PC-3 (cell line): ENCODE data around the gene GSTCD. TPM values are rescaled to one million over a fixed set of nuclear protein-coding genes. Genes with fewer than 3 reads are reported as not detected.

Experiments used
- ATAC-seq: fragments of 200-7000 bp; cut with Tn5 transposase; 2 replicates; pipeline ENCODE4 v1.9.1; 2020; ENCODE audit warnings: mild to moderate bottlenecking, moderate library complexity
- BruUV-seq: library from RNA; stranded (reverse); fragments of 400-500 nt; replicated peaks from 2 replicates; lab custom pipeline; 2021; lab: Mats Ljungman, UMichigan
- CTCF ChIA-PET: fragments of 300-600 bp; sonication (Branson Sonifier 250); formaldehyde crosslinking; loops from one replicate; lab custom pipeline; 2022; ENCODE audit warnings: antibody characterized with exemption; lab: Charles Lee
- POLR2A ChIA-PET: fragments of 300-600 bp; sonication (Branson Sonifier 250); formaldehyde crosslinking; loops from one replicate; lab custom pipeline; 2022; ENCODE audit warnings: antibody characterized with exemption; ENCODE audit not compliant: unreplicated experiment; lab: Charles Lee
- DNase-seq: peaks from one replicate; pipeline ENCODE4 v3.0.0-alpha.2; 2015
- H2AFZ ChIP-seq: fragments of 300-600 bp; sonication (generic); 2 replicates; pipeline ENCODE4 v1.6.0; 2016; ENCODE audit warnings: antibody characterized with exemption, low read length
- H3F3A ChIP-seq: fragments of 300-600 bp; sonication (generic); one replicate; pipeline ENCODE4 v1.6.0; 2017; ENCODE audit warnings: antibody characterized with exemption, low read length, control low read depth, mild to moderate bottlenecking; ENCODE audit not compliant: unreplicated experiment
- H3K27ac ChIP-seq: fragments of 300-600 bp; sonication (generic); 2 replicates; pipeline ENCODE4 v1.5.1; 2016; ENCODE audit warnings: mild to moderate bottlenecking, low read length
- H3K27me3 ChIP-seq: fragments of 300-600 bp; sonication (generic); 2 replicates; pipeline ENCODE4 v1.6.1; 2016; ENCODE audit warnings: low read length, mixed read lengths
- H3K36me3 ChIP-seq: fragments of 300-600 bp; sonication (generic); 2 replicates; pipeline ENCODE4 v1.6.1; 2016; ENCODE audit warnings: low read depth, mixed run types, low read length, mixed read lengths
- H3K4me1 ChIP-seq: fragments of 300-600 bp; sonication (generic); 2 replicates; pipeline ENCODE4 v1.5.1; 2016; ENCODE audit warnings: low read length; ENCODE audit not compliant: insufficient read depth
- H3K4me2 ChIP-seq: fragments of 300-600 bp; sonication (generic); 2 replicates; pipeline ENCODE4 v1.6.0; 2016; ENCODE audit warnings: low read length
- H3K4me3 ChIP-seq: fragments of 300-600 bp; sonication (generic); 2 replicates; pipeline ENCODE4 v1.5.1; 2016; ENCODE audit warnings: mild to moderate bottlenecking, low read length, mixed read lengths
- H3K79me2 ChIP-seq: fragments of 300-600 bp; sonication (generic); 2 replicates; pipeline ENCODE4 v1.6.1; 2017; ENCODE audit warnings: low read length, mixed read lengths
- H3K9ac ChIP-seq: fragments of 300-600 bp; sonication (generic); 2 replicates; pipeline ENCODE4 v1.6.0; 2016; ENCODE audit warnings: mild to moderate bottlenecking, low read length
- H3K9me2 ChIP-seq: fragments of 300-600 bp; sonication (generic); replicated peaks from 2 replicates; pipeline ENCODE4 v1.6.1; 2016; ENCODE audit warnings: mixed run types, low read length, mixed read lengths
- H3K9me3 ChIP-seq: fragments of 300-600 bp; sonication (generic); 2 replicates; pipeline ENCODE4 v1.6.1; 2016; ENCODE audit warnings: low read length, mixed read lengths
- H4K20me1 ChIP-seq: fragments of 300-600 bp; sonication (generic); 2 replicates; pipeline ENCODE4 v1.6.1; 2016; ENCODE audit warnings: low read length, mixed read lengths
- EZH2 ChIP-seq: fragments of 300-600 bp; sonication (generic); IDR thresholded peaks from one replicate; pipeline ENCODE4 v1.6.1; 2017; ENCODE audit warnings: antibody characterized with exemption, mild to moderate bottlenecking, low read length; ENCODE audit not compliant: unreplicated experiment
- EZH2phosphoT487 ChIP-seq: fragments of 300-600 bp; sonication (generic); IDR thresholded peaks from 2 replicates; pipeline ENCODE4 v1.6.1; 2018; ENCODE audit warnings: mild to moderate bottlenecking, antibody characterized with exemption, low read length, borderline replicate concordance
- intact Hi-C: fragments of 100-400 bp; cut with micrococcal nuclease; formaldehyde crosslinking; loops from 2 replicates; pipeline ENCODE4 v1.9.0; 2023
- total RNA-seq: library from RNA; depleted of rRNA; stranded (reverse); fragments of >200 nt; gene quantifications from 2 replicates; pipeline ENCODE4 v1.2.3, GENCODE V29; 2014
- TF ChIP-seq, protein P1 (sequence below): fragments of 300-600 bp; sonication (generic); conservative IDR thresholded peaks from 2 replicates; pipeline ENCODE4 v1.5.1; 2017; ENCODE audit warnings: antibody characterized with exemption, low read depth, mild to moderate bottlenecking, low read length

The GSTCD gene
- total RNA-seq, 1 experiment from 2014 or later: 12.1 TPM

DNA sequence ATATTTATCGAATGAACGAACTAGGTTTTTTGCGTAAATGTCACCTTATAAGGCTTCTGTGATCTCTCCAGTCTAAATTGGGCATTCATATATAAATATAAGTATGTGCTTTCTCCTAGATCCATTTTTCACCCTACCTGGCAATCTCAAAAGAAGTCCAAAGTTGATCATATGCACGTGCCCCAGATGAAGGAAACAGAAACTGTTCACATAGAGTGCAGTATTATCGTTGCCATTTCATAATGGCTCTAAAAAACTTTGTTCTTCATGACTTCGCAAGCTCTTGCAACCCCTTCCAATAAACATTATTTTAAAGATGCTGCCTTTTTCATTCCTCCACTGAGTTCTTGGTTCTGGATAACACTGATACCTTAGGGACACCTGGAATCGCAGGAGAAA is 803 bp upstream of the GSTCD start:
- intact Hi-C loops: loop anchor here (2.0 kb wide), 1 partner anchor 75 kb away; no protein-coding TSS in a partner anchor
- H3K9ac ChIP-seq: peak overlapping the region; percentile 95
- POLR2A ChIA-PET: interaction anchor here (0.6 kb wide), 1 partner anchor 90 kb away, joined by 3 read pairs; no protein-coding TSS in a partner anchor

DNA sequence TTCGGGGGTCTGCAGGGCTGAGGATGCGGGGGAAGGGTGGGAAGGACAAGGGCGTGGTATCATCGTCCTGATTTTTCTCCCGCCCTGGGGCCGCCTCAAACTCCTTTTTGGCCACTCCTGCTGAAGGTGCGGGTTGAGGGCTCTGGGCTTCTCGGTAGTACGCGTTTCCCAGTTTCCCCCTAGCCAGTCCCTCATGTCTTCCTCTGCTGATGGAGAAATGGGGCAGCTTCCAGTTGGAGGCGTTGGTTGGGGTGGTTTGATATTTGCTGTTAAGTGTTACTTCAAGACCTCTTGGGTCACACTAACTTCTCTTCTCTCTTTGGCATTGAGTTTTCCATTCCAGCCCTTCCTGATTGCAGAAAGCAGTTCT is 482 bp downstream of the GSTCD start:
- DNase-seq (peak; percentile 8), ATAC-seq (peak; percentile 35)
- Histone ChIP-seq H3K9me2 (no peaks in the 10 kb centered on the region), H3K4me3 (peak overlapping the region; percentile 86), H3F3A (no peaks in the 10 kb centered on the region), H3K9me3 (no peaks in the 10 kb centered on the region), H4K20me1 (no peaks in the 10 kb centered on the region), H3K4me2 (peak overlapping the region; percentile 99), H3K36me3 (no peaks in the 10 kb centered on the region), H3K9ac (peak overlapping the region; percentile 95), H3K4me1 (peaks cover 41% of the 10 kb centered on the region), H3K79me2 (peaks cover 77% of the 10 kb centered on the region), H3K27me3 (no peaks in the 10 kb centered on the region), H2AFZ (peak overlapping the region; percentile 96), H3K27ac (peak overlapping the region; percentile 79)
- intact Hi-C loops: loop anchor here (2.0 kb wide), 1 partner anchor 76 kb away; no protein-coding TSS in a partner anchor
- TF ChIP-seq EZH2phosphoT487 (no peak), EZH2 (no peak)
- TF ChIP-seq, protein P1, sequence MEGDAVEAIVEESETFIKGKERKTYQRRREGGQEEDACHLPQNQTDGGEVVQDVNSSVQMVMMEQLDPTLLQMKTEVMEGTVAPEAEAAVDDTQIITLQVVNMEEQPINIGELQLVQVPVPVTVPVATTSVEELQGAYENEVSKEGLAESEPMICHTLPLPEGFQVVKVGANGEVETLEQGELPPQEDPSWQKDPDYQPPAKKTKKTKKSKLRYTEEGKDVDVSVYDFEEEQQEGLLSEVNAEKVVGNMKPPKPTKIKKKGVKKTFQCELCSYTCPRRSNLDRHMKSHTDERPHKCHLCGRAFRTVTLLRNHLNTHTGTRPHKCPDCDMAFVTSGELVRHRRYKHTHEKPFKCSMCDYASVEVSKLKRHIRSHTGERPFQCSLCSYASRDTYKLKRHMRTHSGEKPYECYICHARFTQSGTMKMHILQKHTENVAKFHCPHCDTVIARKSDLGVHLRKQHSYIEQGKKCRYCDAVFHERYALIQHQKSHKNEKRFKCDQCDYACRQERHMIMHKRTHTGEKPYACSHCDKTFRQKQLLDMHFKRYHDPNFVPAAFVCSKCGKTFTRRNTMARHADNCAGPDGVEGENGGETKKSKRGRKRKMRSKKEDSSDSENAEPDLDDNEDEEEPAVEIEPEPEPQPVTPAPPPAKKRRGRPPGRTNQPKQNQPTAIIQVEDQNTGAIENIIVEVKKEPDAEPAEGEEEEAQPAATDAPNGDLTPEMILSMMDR: no peak
- ChIA-PET CTCF (no interaction called here), POLR2A (no interaction called here)
- no TSS peak for BruUV-seq

More for the DNA sequence above, 803 bp upstream of the GSTCD start:
- DNase-seq: no peak
- ATAC-seq: no peak
- Histone ChIP-seq H3K36me3 (no peaks in the 10 kb centered on the region), H3K4me1 (peaks cover 35% of the 10 kb centered on the region), H2AFZ (peak overlapping the region; percentile 96), H3K9me3 (no peaks in the 10 kb centered on the region), H3K4me2 (peak overlapping the region; percentile 86), H4K20me1 (no peaks in the 10 kb centered on the region), H3K27ac (peak overlapping the region; percentile 34; the same call in 1 of the 2 replicates), H3K4me3 (peak overlapping the region; percentile 86), H3K9me2 (no peaks in the 10 kb centered on the region), H3K79me2 (peaks cover 84% of the 10 kb centered on the region), H3F3A (no peaks in the 10 kb centered on the region), H3K27me3 (no peaks in the 10 kb centered on the region)
- TF ChIP-seq EZH2phosphoT487 (no peak), EZH2 (no peak)
- TF ChIP-seq, protein P1: no peak
- CTCF ChIA-PET: no interaction called here
- no TSS peak for BruUV-seq

DNA sequence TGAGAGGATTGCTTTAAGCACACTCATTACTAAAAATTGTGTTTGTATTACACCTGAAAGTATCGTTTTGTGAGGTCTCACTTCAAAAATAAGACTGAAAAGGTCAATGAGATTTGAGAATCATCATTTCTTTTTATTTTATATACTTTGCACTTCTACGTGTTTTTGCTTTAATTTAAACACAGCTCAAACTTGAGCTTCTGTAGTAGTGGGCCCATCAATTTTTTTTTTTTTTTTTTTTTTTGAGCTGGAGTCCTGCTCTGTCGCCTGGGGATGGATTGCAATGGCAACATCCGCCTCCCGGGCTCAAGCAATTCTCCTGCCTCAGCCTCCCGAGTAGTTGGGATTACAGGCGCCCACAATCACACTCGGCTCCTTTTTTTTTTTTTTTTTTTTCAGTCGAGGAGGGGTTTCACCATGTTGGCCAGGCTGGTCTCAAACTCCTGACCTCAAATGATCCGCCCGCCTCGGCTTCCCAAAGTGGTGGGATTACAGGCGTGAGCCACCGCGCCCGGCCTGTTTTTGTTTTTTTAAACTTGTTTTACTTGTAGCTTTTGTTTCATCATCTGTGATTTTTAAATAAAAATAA is 1.5 kb downstream of the GSTCD start:
- Histone ChIP-seq H3K9me2 (no peaks in the 10 kb centered on the region), H3K27me3 (no peaks in the 10 kb centered on the region), H3K4me3 (peak overlapping the region; percentile 86), H3K4me1 (peaks cover 42% of the 10 kb centered on the region), H3K79me2 (peaks cover 71% of the 10 kb centered on the region), H3K36me3 (no peaks in the 10 kb centered on the region), H3K27ac (no peak overlapping the region), H4K20me1 (no peaks in the 10 kb centered on the region), H2AFZ (peak overlapping the region; percentile 38; the same call in 1 of the 2 replicates), H3F3A (no peaks in the 10 kb centered on the region), H3K9me3 (no peaks in the 10 kb centered on the region), H3K4me2 (peak overlapping the region; percentile 99), H3K9ac (peak overlapping the region; percentile 95; the same call in 1 of the 2 replicates)
- POLR2A ChIA-PET: no interaction called here
- ATAC-seq (no peak), DNase-seq (no peak)
- CTCF ChIA-PET: interaction anchor here (0.7 kb wide), 1 partner anchor 80 kb away, joined by 3 read pairs; no protein-coding TSS in a partner anchor
- BruUV-seq: no TSS peak
- TF ChIP-seq EZH2: no peak
- intact Hi-C loops: loop anchor here (5.0 to 10.0 kb wide), 5 partner anchors 33 to 495 kb away; partner anchors contain the start of gene PPA2
